Osteoblast (primary cell): ENCODE data around the gene DIS3L2. TPM values are rescaled to one million over a fixed set of nuclear protein-coding genes. Genes with fewer than 3 reads are reported as not detected.
A peak's percentile ranks its signal among the peaks of the same experiment; 100 is the strongest.

Experiments
- DNase-seq: peaks from one replicate; pipeline ENCODE4 v3.0.0; 2011; ENCODE audit warnings: low spot score, mixed read lengths; ENCODE audit not compliant: insufficient read length; ENCODE audit errors: missing footprints
- H2AFZ ChIP-seq: 2 replicates; pipeline ENCODE4 v1.6.0; 2011; ENCODE audit warnings: mild to moderate bottlenecking, low read length
- H3K27ac ChIP-seq: 2 replicates; pipeline ENCODE4 v1.5.1; 2011; ENCODE audit warnings: mild to moderate bottlenecking, low read depth, low read length, moderate library complexity
- H3K27me3 ChIP-seq: 2 replicates; pipeline ENCODE4 v1.6.0; 2012; ENCODE audit warnings: mild to moderate bottlenecking, control low read depth, inconsistent platforms, low read length, moderate library complexity; ENCODE audit not compliant: insufficient read depth
- H3K36me3 ChIP-seq: 2 replicates; pipeline ENCODE4 v1.5.1; 2011; ENCODE audit warnings: mild to moderate bottlenecking, low read length, control low read depth, moderate library complexity; ENCODE audit not compliant: insufficient read depth
- H3K4me1 ChIP-seq: 2 replicates; pipeline ENCODE4 v1.5.1; 2011; ENCODE audit warnings: mild to moderate bottlenecking, low read length, control low read depth, moderate library complexity; ENCODE audit not compliant: insufficient read depth
- H3K4me2 ChIP-seq: 2 replicates; pipeline ENCODE4 v1.6.0; 2011; ENCODE audit warnings: mild to moderate bottlenecking, low read length; ENCODE audit not compliant: insufficient read depth
- H3K4me3 ChIP-seq: fragments of 200-600 bp; sonication (generic); 3 replicates; pipeline ENCODE4 v1.5.1; 2012; ENCODE audit warnings: mild to moderate bottlenecking, low read length, inconsistent platforms; ENCODE audit not compliant: insufficient read depth
- H3K79me2 ChIP-seq: 2 replicates; pipeline ENCODE4 v1.6.0; 2012; ENCODE audit warnings: mild to moderate bottlenecking, low read length, control low read depth, inconsistent platforms; ENCODE audit not compliant: insufficient read depth
- H3K9me3 ChIP-seq: 2 replicates; pipeline ENCODE4 v1.5.1; 2011; ENCODE audit warnings: low read depth, low read length, control low read depth
- H4K20me1 ChIP-seq: 2 replicates; pipeline ENCODE4 v1.6.0; 2012; ENCODE audit warnings: mild to moderate bottlenecking, low read length, control low read depth; ENCODE audit not compliant: insufficient read depth
- total RNA-seq: library from RNA; depleted of rRNA; stranded (reverse); fragments of >200 nt; gene quantifications from 2 replicates; pipeline ENCODE4 v1.2.3, GENCODE V29; 2012
- TF ChIP-seq, protein P1 (sequence below): IDR thresholded peaks from 2 replicates; pipeline ENCODE4 v1.5.1; 2011; ENCODE audit warnings: mild to moderate bottlenecking, low read depth, low read length, moderate library complexity; ENCODE audit errors: extremely low read depth

Gene DIS3L2
- total RNA-seq, 1 donor, result 28.2 TPM

DNA sequence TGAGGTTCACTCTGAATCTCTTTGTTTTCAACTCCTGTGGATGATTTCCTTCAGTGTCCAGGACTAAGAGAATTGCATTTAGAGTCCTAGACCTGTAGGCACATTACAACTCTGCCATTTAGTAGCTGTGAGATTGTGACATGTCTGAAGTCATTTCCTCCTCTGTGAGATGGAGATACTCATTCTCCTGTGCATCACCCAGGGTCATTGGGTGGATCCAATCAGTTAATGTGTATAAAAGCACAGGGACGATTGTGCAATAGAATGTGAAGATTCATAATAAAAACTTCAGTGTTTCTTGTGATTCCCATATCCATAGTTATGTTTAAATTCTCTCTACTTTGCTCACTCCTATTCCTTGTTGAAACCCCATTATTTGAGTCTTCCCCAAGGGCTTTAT, 113.6 kb downstream of the DIS3L2 start:
- no peak overlapping the region for H2AFZ ChIP-seq
- no peak for DNase-seq
- H3K4me1 ChIP-seq, result peaks cover 4% of the 10 kb centered on the region
- peaks cover 4% of the 10 kb centered on the region for H3K79me2 ChIP-seq
- H3K9me3 ChIP-seq, result no peaks in the 10 kb centered on the region
- TF ChIP-seq, protein P1, sequence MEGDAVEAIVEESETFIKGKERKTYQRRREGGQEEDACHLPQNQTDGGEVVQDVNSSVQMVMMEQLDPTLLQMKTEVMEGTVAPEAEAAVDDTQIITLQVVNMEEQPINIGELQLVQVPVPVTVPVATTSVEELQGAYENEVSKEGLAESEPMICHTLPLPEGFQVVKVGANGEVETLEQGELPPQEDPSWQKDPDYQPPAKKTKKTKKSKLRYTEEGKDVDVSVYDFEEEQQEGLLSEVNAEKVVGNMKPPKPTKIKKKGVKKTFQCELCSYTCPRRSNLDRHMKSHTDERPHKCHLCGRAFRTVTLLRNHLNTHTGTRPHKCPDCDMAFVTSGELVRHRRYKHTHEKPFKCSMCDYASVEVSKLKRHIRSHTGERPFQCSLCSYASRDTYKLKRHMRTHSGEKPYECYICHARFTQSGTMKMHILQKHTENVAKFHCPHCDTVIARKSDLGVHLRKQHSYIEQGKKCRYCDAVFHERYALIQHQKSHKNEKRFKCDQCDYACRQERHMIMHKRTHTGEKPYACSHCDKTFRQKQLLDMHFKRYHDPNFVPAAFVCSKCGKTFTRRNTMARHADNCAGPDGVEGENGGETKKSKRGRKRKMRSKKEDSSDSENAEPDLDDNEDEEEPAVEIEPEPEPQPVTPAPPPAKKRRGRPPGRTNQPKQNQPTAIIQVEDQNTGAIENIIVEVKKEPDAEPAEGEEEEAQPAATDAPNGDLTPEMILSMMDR, result no peak
- peak overlapping the region; percentile 24 for H3K27ac ChIP-seq
- no peak overlapping the region for H3K4me3 ChIP-seq
- H3K36me3 ChIP-seq, result no peaks in the 10 kb centered on the region
- H4K20me1 ChIP-seq, result peaks cover 30% of the 10 kb centered on the region
- no peaks in the 10 kb centered on the region for H3K27me3 ChIP-seq
- no peak overlapping the region for H3K4me2 ChIP-seq

DNA sequence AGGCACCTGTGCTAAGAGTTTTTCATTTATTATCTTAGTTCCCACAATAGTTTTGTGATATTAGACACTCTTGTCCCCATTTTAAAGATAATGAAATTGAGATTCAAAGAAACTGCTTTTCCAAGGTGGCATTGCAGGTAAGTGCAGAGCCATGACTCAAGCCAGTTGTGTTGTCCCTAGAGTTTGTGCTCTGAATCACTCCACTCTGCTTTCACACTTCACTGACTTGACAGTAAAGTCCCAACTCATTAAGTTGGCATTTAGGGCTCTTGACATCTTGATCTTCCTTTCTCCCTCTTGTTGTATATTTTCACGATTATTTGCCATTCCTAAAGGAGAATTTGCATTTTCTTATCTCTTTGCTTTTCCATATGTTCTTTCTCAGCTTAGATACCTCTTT, 114.3 kb downstream of the DIS3L2 start:
- H3K27me3 ChIP-seq, result no peaks in the 10 kb centered on the region
- H3K4me3 ChIP-seq, result no peak overlapping the region
- H3K36me3 ChIP-seq, result no peaks in the 10 kb centered on the region
- H3K27ac ChIP-seq, result no peak overlapping the region
- peaks cover 4% of the 10 kb centered on the region for H3K79me2 ChIP-seq
- no peaks in the 10 kb centered on the region for H3K9me3 ChIP-seq
- peaks cover 4% of the 10 kb centered on the region for H3K4me1 ChIP-seq
- DNase-seq, result no peak
- H2AFZ ChIP-seq, result no peak overlapping the region
- TF ChIP-seq, protein P1, result no peak
- H3K4me2 ChIP-seq, result no peak overlapping the region
- H4K20me1 ChIP-seq, result peaks cover 31% of the 10 kb centered on the region

DNA sequence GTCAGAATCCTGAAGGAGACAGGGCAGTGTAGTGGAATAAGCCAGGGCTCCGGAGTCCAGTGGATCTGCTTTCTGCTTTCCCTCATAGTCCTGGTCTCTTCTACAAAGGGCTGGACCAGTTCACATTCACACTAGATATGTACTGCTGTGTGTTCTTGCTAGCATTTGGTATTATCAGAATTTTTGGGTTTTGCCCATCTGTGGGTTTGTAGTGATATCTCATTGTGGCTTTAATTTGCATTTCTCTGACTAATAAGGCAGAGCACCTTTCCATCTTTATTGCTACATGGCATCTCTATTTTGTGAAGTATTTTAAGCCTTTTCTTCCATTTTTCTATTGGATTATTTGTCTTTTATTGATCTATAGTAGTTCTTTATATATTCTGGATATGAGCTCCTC, 114.8 kb downstream of the DIS3L2 start:
- Histone ChIP-seq H3K36me3 (no peaks in the 10 kb centered on the region), H3K79me2 (peaks cover 4% of the 10 kb centered on the region), H3K27me3 (no peaks in the 10 kb centered on the region), H3K4me2 (no peak overlapping the region), H3K4me3 (no peak overlapping the region), H3K9me3 (no peaks in the 10 kb centered on the region), H4K20me1 (peaks cover 31% of the 10 kb centered on the region), H3K27ac (no peak overlapping the region), H3K4me1 (peaks cover 4% of the 10 kb centered on the region), H2AFZ (no peak overlapping the region)
- TF ChIP-seq, protein P1, result no peak
- DNase-seq, result no peak

DNA sequence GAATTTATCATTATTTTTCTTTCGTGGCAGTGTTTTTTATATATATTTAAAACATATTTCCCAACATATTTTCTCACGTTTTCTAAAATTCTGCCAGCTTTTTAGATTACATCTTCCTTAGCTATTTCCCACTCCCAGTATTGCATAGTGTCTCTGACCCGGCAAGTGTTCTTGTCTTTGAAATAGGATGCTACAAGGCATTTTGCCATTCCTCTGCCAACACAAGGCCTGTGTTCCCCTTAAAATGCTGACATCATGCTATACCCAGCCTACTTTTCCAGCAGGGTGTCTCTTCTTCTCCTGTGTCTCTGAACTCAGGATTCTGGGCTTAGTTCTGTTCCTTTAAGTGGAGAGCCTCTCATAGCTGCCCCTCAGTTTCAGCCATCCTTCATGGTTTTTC, 115.2 kb downstream of the DIS3L2 start:
- peaks cover 4% of the 10 kb centered on the region for H3K4me1 ChIP-seq
- TF ChIP-seq, protein P1, result no peak
- H3K36me3 ChIP-seq, result no peaks in the 10 kb centered on the region
- no peak for DNase-seq
- peaks cover 4% of the 10 kb centered on the region for H3K79me2 ChIP-seq
- H2AFZ ChIP-seq, result no peak overlapping the region
- no peak overlapping the region for H3K4me3 ChIP-seq
- no peak overlapping the region for H3K27ac ChIP-seq
- H4K20me1 ChIP-seq, result peaks cover 31% of the 10 kb centered on the region
- H3K4me2 ChIP-seq, result no peak overlapping the region
- H3K9me3 ChIP-seq, result no peaks in the 10 kb centered on the region
- no peaks in the 10 kb centered on the region for H3K27me3 ChIP-seq
